ENCODE results near the gene CDK9. TPM values are rescaled to one million over a fixed set of nuclear protein-coding genes. Genes with fewer than 3 reads are reported as not detected.
A peak's percentile ranks its signal among the peaks of the same experiment; 100 is the strongest.

Gene CDK9
- total and polyA plus RNA-seq, 2 of the 4 experiments (the other 2 are of a cell fraction): 30.3 to 49.9 TPM

GRCh38 chr9:127790094-127790855, 4.4 kb downstream of the CDK9 start:
- peaks cover 53% of the 10 kb centered on the region for H3K36me3 ChIP-seq (ENCODE audit: control insufficient read depth, insufficient read depth, low read length)
- BruUV-seq (replicated peaks): no TSS peak
- POLR2A ChIA-PET (ENCODE audit: unreplicated experiment): no interaction called here

More at GRCh38 chr9:127790094-127790855, 4.4 kb downstream of the CDK9 start:
- WGBS, 2 experiments (ENCODE audit: extremely low coverage in 2 of 2, insufficient read length in 1 of 2): 100% methylated on average over 1 of the region's 9 CpGs; no CpG with 5 or more reads in 1 of the 2 experiments
- ATAC-seq (ENCODE audit: low read depth) (no peak), DNase-seq (no peak)
- Histone ChIP-seq H2BK5ac (ENCODE audit: low read depth, low read length, poor library complexity, severe bottlenecking) (no peak overlapping the region), H3K4me2 (ENCODE audit: low read depth, low read length) (no peak overlapping the region), H3K4me1 (ENCODE audit: control insufficient read depth, insufficient read depth, low read length) (peaks cover 7% of the 10 kb centered on the region; the same call in 1 of the 2 replicates), H4K8ac (ENCODE audit: low read depth in 2 of 2, low read length in 2 of 2) (no peak overlapping the region), H2AK5ac (ENCODE audit: low read depth, low read length) (no peak overlapping the region), H3K27ac (ENCODE audit: insufficient read depth, low read length) (no peak overlapping the region), H4K5ac (ENCODE audit: low read depth, low read length) (no peak overlapping the region), H3K79me1 (ENCODE audit: low read depth in 1 of 2, low read length in 2 of 2) (peaks cover 26 to 80% of the 10 kb centered on the region in 2 experiments), H3K9me3 (ENCODE audit: control insufficient read depth, insufficient read depth, low read length) (no peaks in the 10 kb centered on the region), H3K18ac (ENCODE audit: low read depth, low read length) (no peak overlapping the region), H3K27me3 (ENCODE audit: control insufficient read depth, insufficient read depth, low read length) (no peaks in the 10 kb centered on the region), H3K9me1 (ENCODE audit: insufficient read depth, low read length) (peaks cover 8% of the 10 kb centered on the region), H3K56ac (ENCODE audit: extremely low read depth, insufficient read depth, low read length) (no peak overlapping the region), H2BK20ac (ENCODE audit: low read depth, low read length) (no peak overlapping the region), H4K20me1 (ENCODE audit: insufficient read depth, low read length) (peaks cover 73% of the 10 kb centered on the region), H3K4me3 (ENCODE audit: insufficient read depth, low read depth, low read length) (no peak overlapping the region), H3K9ac (ENCODE audit: low read depth, low read length) (no peak overlapping the region), H4K91ac (ENCODE audit: insufficient read depth, low read depth, low read length) (no peak overlapping the region), H3K4ac (ENCODE audit: low read depth, low read length) (no peak overlapping the region), H2AFZ (replicated peaks; ENCODE audit: low read length, poor library complexity) (no peak overlapping the region), H3K23ac (ENCODE audit: low read depth, low read length) (no peak overlapping the region), H2AK9ac (replicated peaks; ENCODE audit: low read depth, low read length, poor library complexity) (peak overlapping the region; percentile 9), H2BK15ac (ENCODE audit: low read depth, low read length) (no peak overlapping the region), H3K14ac (replicated peaks; ENCODE audit: low read depth, low read length) (no peak overlapping the region), H2BK120ac (ENCODE audit: low read depth, low read length) (no peak overlapping the region)
- CTCF ChIA-PET: no interaction called here
- intact Hi-C loops (cut with micrococcal nuclease) (no loop called here), in situ Hi-C loops (cut with MboI; ENCODE audit: low sequenced_read_pairs) (no loop called here), dilution Hi-C loops (cut with HindIII; ENCODE audit: low sequenced_read_pairs, unreplicated experiment) (no loop called here)
- TF ChIP-seq BHLHE40 (IDR thresholded peaks at IDR 0.05; ENCODE audit: low read depth, low read length) (no peak), USF2 (IDR thresholded peaks at IDR 0.05; ENCODE audit: low read depth, low read length) (no peak), MXI1 (IDR thresholded peaks at IDR 0.05; ENCODE audit: borderline replicate concordance, low read depth, low read length) (no peak), RAD21 (IDR thresholded peaks at IDR 0.05; ENCODE audit: low read length) (no peak), NFE2L2 (IDR thresholded peaks at IDR 0.05; ENCODE audit: low read depth, low read length) (no peak), RFX5 (IDR thresholded peaks at IDR 0.05; ENCODE audit: low read depth, low read length) (no peak), MAFK (IDR thresholded peaks at IDR 0.05; ENCODE audit: low read depth, low read length) (no peak), CEBPB (IDR thresholded peaks at IDR 0.05; ENCODE audit: low read depth, low read length) (no peak), CTCF (conservative IDR thresholded peaks at IDR 0.05; ENCODE audit: low read depth, low read length) (no peak), MAZ (IDR thresholded peaks at IDR 0.05; ENCODE audit: borderline replicate concordance, low read depth, low read length) (no peak), RCOR1 (IDR thresholded peaks at IDR 0.05; ENCODE audit: insufficient replicate concordance, low read length) (no peak), FOS (IDR thresholded peaks at IDR 0.05; ENCODE audit: low read depth, low read length) (no peak), SMC3 (IDR thresholded peaks at IDR 0.05; ENCODE audit: low read depth, low read length) (no peak), CHD1 (IDR thresholded peaks at IDR 0.05; ENCODE audit: low read depth, low read length) (no peak), ELK1 (IDR thresholded peaks at IDR 0.05; ENCODE audit: borderline replicate concordance, low read depth, low read length) (no peak), POLR2A (IDR thresholded peaks at IDR 0.05; ENCODE audit: low read depth, low read length) (no peak)
